ENCODE results near the gene RRH. TPM values are rescaled to one million over a fixed set of nuclear protein-coding genes. Genes with fewer than 3 reads are reported as not detected.

The RRH gene
- total and polyA plus RNA-seq, 2 of the 4 experiments (the other 2 are of a cell fraction): 0.05 TPM; not detected in 1

DNA sequence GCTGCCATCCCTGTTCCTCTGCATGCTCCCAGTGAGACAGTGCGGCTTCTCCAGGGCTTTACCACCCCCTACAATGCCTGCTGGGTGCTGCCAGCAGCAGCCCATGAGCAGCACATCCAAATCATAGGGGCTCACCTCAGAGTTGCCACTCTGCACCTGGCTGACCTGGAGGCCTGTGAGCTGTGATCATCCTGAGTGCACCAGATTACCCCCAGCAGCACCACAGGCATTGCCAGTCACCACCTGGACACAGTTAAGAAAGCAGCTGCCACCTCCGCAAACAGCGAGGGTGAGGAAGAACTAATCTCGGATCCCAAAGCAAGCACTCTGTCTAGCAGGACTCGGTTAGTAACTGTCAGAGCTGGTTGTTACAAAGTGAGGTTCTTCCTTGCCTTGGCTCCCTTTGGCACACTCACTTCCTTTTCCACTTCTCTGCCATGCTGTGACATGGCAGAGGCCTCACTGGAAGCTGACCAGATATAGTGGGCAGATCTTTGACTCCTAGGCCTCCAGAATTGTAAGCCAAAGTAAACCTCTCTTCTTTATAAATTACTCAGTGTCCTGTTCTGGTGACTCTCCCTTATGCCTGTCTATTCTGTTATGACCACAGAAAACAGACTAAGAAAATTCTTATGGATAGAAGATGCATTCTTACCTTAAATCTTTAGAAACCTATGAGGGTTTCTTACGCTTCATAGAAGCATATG is 45.3 kb downstream of the RRH start:
- Histone ChIP-seq H2AK5ac (ENCODE audit: low read depth, low read length) (no peak overlapping the region), H3K4ac (ENCODE audit: low read depth, low read length) (no peak overlapping the region), H3K36me3 (ENCODE audit: control insufficient read depth, insufficient read depth, low read length) (no peaks in the 10 kb centered on the region), H3K4me1 (ENCODE audit: control insufficient read depth, insufficient read depth, low read length) (no peaks in the 10 kb centered on the region), H4K8ac (ENCODE audit: low read depth in 2 of 2, low read length in 2 of 2) (no peak overlapping the region), H3K56ac (ENCODE audit: extremely low read depth, insufficient read depth, low read length) (no peak overlapping the region), H2AK9ac (replicated peaks; ENCODE audit: low read depth, low read length, poor library complexity) (no peak overlapping the region), H2AFZ (replicated peaks; ENCODE audit: low read length, poor library complexity) (no peak overlapping the region), H3K18ac (ENCODE audit: low read depth, low read length) (no peak overlapping the region), H2BK20ac (ENCODE audit: low read depth, low read length) (no peak overlapping the region), H2BK15ac (ENCODE audit: low read depth, low read length) (no peak overlapping the region), H3K27ac (ENCODE audit: insufficient read depth, low read length) (no peak overlapping the region), H4K91ac (ENCODE audit: insufficient read depth, low read depth, low read length) (no peak overlapping the region), H3K79me1 (ENCODE audit: low read depth in 1 of 2, low read length in 2 of 2) (no peaks in the 10 kb centered on the region), H3K9me3 (ENCODE audit: control insufficient read depth, insufficient read depth, low read length) (no peaks in the 10 kb centered on the region), H3K4me2 (ENCODE audit: low read depth, low read length) (no peak overlapping the region), H4K5ac (ENCODE audit: low read depth, low read length) (no peak overlapping the region), H3K23ac (ENCODE audit: low read depth, low read length) (no peak overlapping the region), H3K9ac (ENCODE audit: low read depth, low read length) (no peak overlapping the region), H2BK120ac (ENCODE audit: low read depth, low read length) (no peak overlapping the region), H2BK5ac (ENCODE audit: low read depth, low read length, poor library complexity, severe bottlenecking) (no peak overlapping the region), H3K9me1 (ENCODE audit: insufficient read depth, low read length) (no peaks in the 10 kb centered on the region), H4K20me1 (ENCODE audit: insufficient read depth, low read length) (no peaks in the 10 kb centered on the region), H3K14ac (replicated peaks; ENCODE audit: low read depth, low read length) (no peak overlapping the region), H3K4me3 (ENCODE audit: insufficient read depth, low read depth, low read length) (no peak overlapping the region), H3K27me3 (ENCODE audit: control insufficient read depth, insufficient read depth, low read length) (no peaks in the 10 kb centered on the region)
- DNase-seq (no peak), ATAC-seq (ENCODE audit: low read depth) (no peak)
- dilution Hi-C loops (cut with HindIII; ENCODE audit: low sequenced_read_pairs, unreplicated experiment): no loop called here
- no peak for TF ChIP-seq RAD21 (IDR thresholded peaks at IDR 0.05; ENCODE audit: low read length)
- no peak for TF ChIP-seq NFE2L2 (IDR thresholded peaks at IDR 0.05; ENCODE audit: low read depth, low read length)
- TF ChIP-seq CEBPB (IDR thresholded peaks at IDR 0.05; ENCODE audit: low read depth, low read length): no peak
- TF ChIP-seq CHD1 (IDR thresholded peaks at IDR 0.05; ENCODE audit: low read depth, low read length): no peak
- BruUV-seq (replicated peaks): no TSS peak
- in situ Hi-C loops (cut with MboI; ENCODE audit: low sequenced_read_pairs): no loop called here
- no CpG with 5 or more reads among the region's 6 CpGs for WGBS, 2 experiments (ENCODE audit: extremely low coverage in 2 of 2, insufficient read length in 1 of 2)
- intact Hi-C loops (cut with micrococcal nuclease): no loop called here
- ChIA-PET POLR2A (ENCODE audit: unreplicated experiment) (no interaction called here), CTCF (no interaction called here)
